Skeletal muscle satellite cell (primary cell): ENCODE data around the gene NSRP1. TPM values are rescaled to one million over a fixed set of nuclear protein-coding genes. Genes with fewer than 3 reads are reported as not detected.

Experiments
- H3K27me3 ChIP-seq: 2 replicates; pipeline ENCODE4 v1.7.0; 2013; ENCODE audit warnings: low read length; ENCODE audit not compliant: control insufficient read depth, insufficient read depth
- H3K36me3 ChIP-seq: 2 replicates; pipeline ENCODE4 v1.7.0; 2013; ENCODE audit warnings: mild to moderate bottlenecking, control low read depth, low read length; ENCODE audit not compliant: insufficient read depth
- H3K4me1 ChIP-seq: 2 replicates; pipeline ENCODE4 v1.7.0; 2013; ENCODE audit warnings: low read length; ENCODE audit not compliant: control insufficient read depth, insufficient read depth
- H3K4me2 ChIP-seq: 2 replicates; pipeline ENCODE4 v1.7.0; 2013; ENCODE audit warnings: mild to moderate bottlenecking, low read length
- H3K4me3 ChIP-seq: 2 replicates; pipeline ENCODE4 v1.7.0; 2013; ENCODE audit warnings: low read length
- H3K9ac ChIP-seq: 2 replicates; pipeline ENCODE4 v1.7.0; 2013; ENCODE audit warnings: mild to moderate bottlenecking, low read depth, low read length, moderate library complexity
- H3K9me3 ChIP-seq: replicated peaks from 2 replicates; pipeline ENCODE4 v1.7.0; 2013; ENCODE audit warnings: mild to moderate bottlenecking, control low read depth, low read length
- small RNA-seq: library from RNA; depleted of rRNA; stranded (forward); fragments of <200 nt; gene quantifications from one replicate; pipeline ENCODE3, GENCODE V24; 2012

Gene NSRP1

DNA sequence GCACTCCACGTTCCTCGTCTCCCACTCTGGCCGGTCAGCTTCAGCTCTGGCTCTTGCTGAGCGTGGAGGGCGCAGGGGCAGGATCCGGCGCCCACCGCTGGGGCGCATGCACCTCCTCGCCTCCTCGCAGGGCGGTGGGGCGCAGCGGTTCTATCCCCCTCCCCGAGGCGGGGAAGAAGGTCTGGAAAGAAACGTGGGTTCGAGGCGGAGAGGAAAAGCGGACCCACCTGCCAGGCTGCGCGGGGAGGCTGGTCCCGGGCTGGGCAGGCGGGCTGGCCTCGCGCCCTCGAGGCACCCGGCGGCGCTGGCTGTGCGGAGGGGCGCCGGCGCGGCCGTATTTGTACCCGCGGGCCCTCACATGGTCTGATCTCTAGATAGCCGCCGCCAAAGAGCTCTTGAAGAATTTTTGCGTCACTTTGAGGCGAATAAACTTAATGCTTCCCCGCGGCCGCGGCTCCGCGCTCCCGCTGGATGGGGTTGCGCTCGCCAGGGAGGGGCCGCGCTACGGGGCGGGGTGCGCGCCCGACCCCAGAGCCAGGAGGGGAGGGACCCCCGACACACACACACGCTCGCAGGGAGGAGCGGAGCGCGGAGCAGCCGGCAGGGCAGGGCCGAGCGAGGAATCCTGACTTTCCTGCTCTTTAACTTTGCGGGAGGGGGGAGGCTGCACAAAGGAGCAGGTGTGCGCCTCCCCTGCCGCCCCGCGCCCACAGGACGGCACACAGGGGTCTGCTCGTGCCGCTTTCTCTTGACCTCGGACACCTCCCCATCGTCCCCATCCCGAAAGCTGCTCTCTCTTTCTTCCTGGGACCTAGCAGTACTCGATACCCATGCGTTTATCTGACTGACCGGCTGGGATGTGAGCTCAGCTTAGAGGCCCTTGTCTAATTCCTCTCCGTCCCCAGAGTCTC is 119.0 kb downstream of the NSRP1 start, which contains the start of gene SLC6A4:
SLC6A4 (minus strand) TSS at position 312 of the 911 bp plus-strand sequence. CDS start 13,739 bp downstream, outside the sequence.
- Histone ChIP-seq H3K9ac (no peak within 1 kb of the TSS), H3K9me3 (no peaks in the 10 kb centered on the region), H3K4me1 (peaks cover 14% of the 10 kb centered on the region), H3K27me3 (peaks cover 82% of the 10 kb centered on the region), H3K36me3 (no peaks in the 10 kb centered on the region), H3K4me3 (peak within 1 kb of the TSS; percentile 60), H3K4me2 (peak within 1 kb of the TSS; percentile 93)

Small RNA genes lying within 50 kb of the gene (small RNA-seq; reads per million reads assigned to genes)
- gene AC104984.5: not detected
